Measurements from ENCODE around the gene RSRC1.
"Not testable (repeated sequence)": the region's sequence is repeated elsewhere in the genome, so short reads cannot be mapped to it uniquely, and the experiment has no call there.

Gene RSRC1

GRCh38 chr3:158101335-158102241 is 8.3 kb upstream of the RSRC1 start:
- DNase-seq, result no peak

GRCh38 chr3:158102242-158103080 is 7.4 kb upstream of the RSRC1 start:
- no peak for DNase-seq

DNA sequence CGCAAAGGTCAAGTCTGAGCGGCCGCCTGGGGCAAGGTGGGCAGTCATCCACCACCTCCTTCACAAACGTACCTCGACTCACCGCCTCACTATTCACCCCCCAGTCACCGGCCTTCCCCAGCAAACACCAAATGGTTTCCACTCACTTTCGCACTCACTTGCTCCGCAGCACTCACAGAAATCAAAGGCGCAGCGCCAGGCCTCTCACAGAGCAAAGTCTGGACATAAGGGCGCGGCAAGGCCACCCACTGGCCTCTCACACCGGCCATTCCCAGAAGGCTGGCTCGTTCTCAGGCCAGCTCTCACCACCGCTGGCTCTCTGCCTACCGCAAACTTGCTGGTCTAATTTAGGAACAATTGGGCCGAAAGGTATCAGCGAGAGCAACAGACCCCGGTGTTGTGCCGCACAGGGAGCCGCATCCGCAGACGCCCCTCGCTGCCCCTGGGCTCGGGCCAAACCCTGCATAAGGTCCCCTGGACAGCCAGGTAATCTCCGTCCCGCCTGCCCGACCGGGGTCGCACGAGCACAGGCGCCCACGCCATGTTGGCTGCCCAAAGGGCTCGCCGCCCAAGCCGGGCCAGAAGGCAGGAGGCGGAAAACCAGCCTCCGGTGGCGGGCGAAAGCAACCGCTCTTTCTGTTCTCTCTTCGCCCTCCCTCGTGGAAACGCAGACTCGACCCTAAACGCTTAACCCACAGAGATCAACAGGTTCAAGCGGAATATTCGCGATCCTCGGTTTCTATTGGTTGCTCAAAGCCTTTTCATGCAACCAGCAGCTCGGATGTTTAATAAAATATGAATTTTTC is 6.6 kb upstream of the RSRC1 start:
- DNase-seq, result no peak

DNA sequence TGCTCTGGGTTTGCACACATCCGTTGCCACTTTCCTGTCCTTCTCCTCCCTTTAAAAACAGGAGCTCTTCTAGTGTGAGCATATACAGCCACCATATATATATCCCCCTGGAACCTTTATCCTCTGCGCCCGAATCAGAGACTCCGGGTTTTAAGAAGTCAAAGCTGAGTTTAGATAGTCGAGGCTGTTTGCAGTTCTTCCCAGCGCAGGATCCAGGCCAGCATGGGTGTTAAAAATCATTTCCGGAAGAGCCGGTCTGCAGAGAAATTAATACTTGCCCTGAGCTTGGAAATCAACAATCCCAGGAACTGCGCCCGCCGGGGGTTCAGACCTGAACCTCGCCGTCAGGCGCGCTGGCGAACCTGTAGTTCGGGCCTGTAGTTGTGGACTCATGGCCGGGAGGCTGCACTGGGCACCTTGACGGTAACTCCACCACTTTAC is 6.0 kb upstream of the RSRC1 start:
- DNase-seq, result no peak

DNA sequence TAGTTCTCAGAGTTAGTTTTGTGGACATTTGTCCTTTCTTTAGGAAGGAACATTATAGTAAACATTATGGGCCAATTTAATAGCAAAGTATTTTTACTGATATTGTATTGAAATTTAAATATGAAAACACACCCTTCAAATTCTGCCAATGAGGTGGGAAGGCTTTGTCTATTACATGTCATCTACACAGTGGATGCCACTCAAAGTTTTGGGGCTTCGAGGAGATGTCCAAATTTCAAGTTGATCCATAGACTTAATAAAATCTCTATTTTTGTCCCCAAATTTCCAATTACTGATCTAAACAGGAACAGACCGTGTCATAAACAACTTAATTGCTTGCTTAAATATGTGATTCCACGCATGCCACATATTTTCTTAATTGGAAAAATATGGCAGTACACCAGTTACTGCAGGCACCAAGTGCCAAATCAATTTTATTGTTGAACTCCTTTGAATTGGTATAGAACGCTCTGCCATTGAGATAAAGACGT is 5.4 kb upstream of the RSRC1 start:
- no peak for DNase-seq

- peak; percentile 31 for DNase-seq
Observed at GRCh38 chr3:158105119-158105709, 4.7 kb upstream of the RSRC1 start.

DNA sequence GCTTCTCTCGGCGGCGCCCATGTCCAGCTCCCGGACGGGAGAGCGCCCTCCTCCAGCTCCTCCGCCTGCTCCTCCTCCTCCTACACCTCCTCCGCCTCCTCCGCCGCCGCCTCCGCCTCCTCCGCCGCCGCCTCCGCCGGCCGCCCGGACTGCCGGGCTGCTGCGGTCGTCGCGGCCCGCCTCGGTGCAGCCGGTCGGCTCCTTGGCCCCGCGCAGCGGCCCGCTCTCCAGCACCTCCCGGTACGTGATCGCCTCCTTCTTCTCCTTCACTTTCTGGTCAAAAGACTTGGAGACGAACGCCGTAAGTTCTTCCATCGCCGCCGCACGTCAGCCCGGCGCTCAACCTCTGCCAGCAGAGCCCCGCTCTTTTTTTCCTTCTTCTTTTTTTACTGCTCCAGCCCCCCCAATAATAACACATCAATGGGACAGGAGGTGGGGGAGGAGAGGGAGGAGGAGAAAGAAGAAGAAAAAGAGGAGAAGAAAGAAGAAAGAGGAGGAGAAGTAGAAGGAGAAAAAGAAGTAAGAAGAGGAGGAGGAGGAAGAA is 4.1 kb upstream of the RSRC1 start:
- peak; percentile 31 for DNase-seq

- DNase-seq, result no peak
Observed at GRCh38 chr3:158106766-158107471, 3.0 kb upstream of the RSRC1 start.

DNA sequence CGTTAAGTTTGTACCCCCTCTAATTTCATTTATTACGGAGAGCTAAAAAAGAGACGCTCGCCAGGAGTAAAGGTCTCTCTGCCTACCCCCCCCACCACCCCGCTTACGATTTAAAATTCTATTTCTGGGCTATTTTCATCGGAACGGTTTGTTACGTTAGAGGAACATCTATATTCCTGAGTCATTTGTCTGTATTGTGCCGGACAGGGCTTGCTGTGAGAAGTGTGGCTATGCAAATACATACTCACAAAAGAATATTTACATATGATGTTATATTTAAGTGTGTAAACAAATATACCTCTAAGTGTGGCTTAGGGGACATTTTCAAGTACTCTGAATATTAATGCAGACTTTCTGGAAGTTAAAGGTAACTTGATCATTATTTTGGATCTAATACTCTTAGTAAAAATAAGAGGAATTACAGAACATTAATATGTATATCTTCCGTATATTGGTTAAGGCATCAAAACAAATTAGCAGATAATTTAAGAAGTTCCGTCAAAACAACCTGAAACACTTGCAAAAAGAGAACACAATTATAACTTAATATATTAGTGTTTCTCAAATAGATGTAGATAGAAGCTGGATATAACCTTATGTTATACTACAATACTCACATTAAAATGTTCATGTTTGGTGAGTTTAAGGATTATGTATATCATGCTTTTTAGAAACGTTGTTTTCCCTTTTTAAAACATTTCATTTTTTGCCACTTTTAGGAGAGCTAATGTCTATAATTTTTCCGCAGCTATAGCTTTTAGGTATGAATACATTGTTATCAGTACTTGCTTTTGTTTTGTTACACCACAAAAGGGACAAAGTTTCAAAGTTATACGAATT is 2.1 kb upstream of the RSRC1 start:
- no peak for DNase-seq

DNA sequence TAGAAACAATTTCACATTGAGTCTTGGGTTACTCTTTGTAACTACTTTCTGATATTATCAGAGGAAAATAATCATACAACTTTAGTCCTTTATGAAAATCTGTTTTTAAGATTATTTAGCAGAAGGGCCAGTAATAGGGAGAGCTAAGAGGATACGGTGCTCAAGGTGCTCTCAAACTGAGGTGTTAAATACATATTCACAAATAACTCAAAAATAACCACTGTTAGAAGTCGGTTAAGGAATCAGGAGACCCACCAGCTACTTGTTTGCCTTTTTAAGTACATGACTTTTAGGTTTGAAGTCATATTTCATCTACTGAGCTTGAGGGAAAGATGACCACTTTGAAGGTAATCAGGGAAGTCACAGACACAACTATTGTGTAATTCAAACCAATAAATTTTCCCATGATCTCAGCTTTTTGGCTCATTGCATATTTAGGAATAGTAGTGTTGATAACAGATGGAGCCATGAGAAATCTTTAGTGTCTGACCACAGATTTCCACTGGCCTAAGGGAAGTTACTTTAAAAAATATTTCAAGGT is 1.4 kb upstream of the RSRC1 start:
- no peak for DNase-seq

- DNase-seq, result no peak
Observed at GRCh38 chr3:158109295-158109803, 540 bp upstream of the RSRC1 start.

- no peak for DNase-seq
Observed at GRCh38 chr3:158110658-158111018, 749 bp downstream of the RSRC1 start.

- DNase-seq, result no peak
Observed at GRCh38 chr3:158111861-158112260, 2.0 kb downstream of the RSRC1 start.

GRCh38 chr3:158113595-158113994 is 3.7 kb downstream of the RSRC1 start:
- DNase-seq, result not testable (repeated sequence)

GRCh38 chr3:158120330-158120729 is 10.4 kb downstream of the RSRC1 start:
- DNase-seq, result no peak

DNA sequence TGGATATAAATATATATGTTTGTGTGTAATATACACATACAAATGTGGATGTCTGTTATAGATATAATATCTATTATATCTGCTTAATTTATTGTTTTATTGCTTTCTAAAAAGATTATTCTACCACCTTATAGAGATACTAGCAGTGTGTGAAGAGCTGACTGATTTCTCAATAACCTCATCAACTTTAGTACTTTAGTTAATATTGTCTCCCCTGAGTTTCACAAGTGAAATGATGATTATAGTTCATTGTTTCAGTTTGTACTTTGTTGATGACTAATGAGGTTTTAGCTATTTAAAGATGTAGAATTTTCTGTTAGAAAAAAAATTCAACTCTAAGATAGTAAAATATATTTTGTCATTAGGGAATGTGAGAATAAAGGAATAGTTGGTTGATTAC is 11.4 kb downstream of the RSRC1 start:
- no peak for DNase-seq

GRCh38 chr3:158122721-158123120 is 12.8 kb downstream of the RSRC1 start:
- not testable (repeated sequence) for DNase-seq

GRCh38 chr3:158127250-158128219 is 17.6 kb downstream of the RSRC1 start:
- no peak for DNase-seq

- DNase-seq, result no peak
Observed at GRCh38 chr3:158128755-158129154, 18.9 kb downstream of the RSRC1 start.
